ENCODE data around the gene POLR2E.

Gene POLR2E

GRCh38 chr19:1094978-1095701 lies at the start of gene POLR2E:
Gene POLR2E (minus strand): TSS chr19:1095375. CDS start chr19:1095315, 60 bp downstream.
- no peak for TF ChIP-seq CTCF (conservative IDR thresholded peaks at IDR 0.05; ENCODE audit: low read length)

GRCh38 chr19:1144741-1145140 lies 49.6 kb upstream of the POLR2E start:
- no peak for DNase-seq (ENCODE audit: low read depth)
- TF ChIP-seq CTCF (conservative IDR thresholded peaks at IDR 0.05; ENCODE audit: low read length) = no peak
- H3K4me3 ChIP-seq (ENCODE audit: low read length) = no peak overlapping the region

More at GRCh38 chr19:1094978-1095701, at the start of gene POLR2E:
- DNase-seq (ENCODE audit: low read depth) = peak; percentile 98
- H3K4me3 ChIP-seq (ENCODE audit: low read length) = peak within 1 kb of the TSS; percentile 94

- DNase-seq (ENCODE audit: low read depth) = no peak
- no peak for TF ChIP-seq CTCF (conservative IDR thresholded peaks at IDR 0.05; ENCODE audit: low read length)
- no peak overlapping the region for H3K4me3 ChIP-seq (ENCODE audit: low read length)
Observed at GRCh38 chr19:1143828-1144399, 48.7 kb upstream of the POLR2E start.

GRCh38 chr19:1141944-1142343 lies 46.8 kb upstream of the POLR2E start:
- TF ChIP-seq CTCF (conservative IDR thresholded peaks at IDR 0.05; ENCODE audit: low read length) = no peak
- DNase-seq (ENCODE audit: low read depth) = no peak

GRCh38 chr19:1140272-1141027 lies 45.3 kb upstream of the POLR2E start:
- no peak overlapping the region for H3K4me3 ChIP-seq (ENCODE audit: low read length)
- DNase-seq (ENCODE audit: low read depth) = no peak
- TF ChIP-seq CTCF (conservative IDR thresholded peaks at IDR 0.05; ENCODE audit: low read length) = no peak

More at GRCh38 chr19:1141944-1142343, 46.8 kb upstream of the POLR2E start:
- no peak overlapping the region for H3K4me3 ChIP-seq (ENCODE audit: low read length)

GRCh38 chr19:1139126-1139525 lies 44.0 kb upstream of the POLR2E start:
- no peak for DNase-seq (ENCODE audit: low read depth)
- H3K4me3 ChIP-seq (ENCODE audit: low read length) = no peak overlapping the region
- TF ChIP-seq CTCF (conservative IDR thresholded peaks at IDR 0.05; ENCODE audit: low read length) = no peak

Data from AG10803 (cell line).